Astrocyte (in vitro differentiated cells and primary cell): ENCODE data around the gene OPCML. TPM values are rescaled to one million over a fixed set of nuclear protein-coding genes. Genes with fewer than 3 reads are reported as not detected.

Experiments
- DNase-seq: peaks from one replicate; pipeline ENCODE4 v3.0.0-alpha.2; 2010; ENCODE audit warnings: low read depth
- FAIRE-seq: peaks from 2 replicates; lab custom pipeline; 2011; peaks lifted over from hg19 to GRCh38; lab: Jason Lieb, UNC
- H2AFZ ChIP-seq: 2 replicates; pipeline ENCODE4 v1.6.0; 2012; ENCODE audit warnings: low read depth, low read length, inconsistent platforms
- H3K27ac ChIP-seq: 2 replicates; pipeline ENCODE4 v1.5.1; 2011; ENCODE audit warnings: low read depth, low read length, inconsistent platforms
- H3K27me3 ChIP-seq: 2 replicates; pipeline ENCODE4 v1.6.0; 2011; ENCODE audit warnings: low read length, inconsistent platforms; ENCODE audit not compliant: insufficient read depth
- H3K36me3 ChIP-seq: 2 replicates; pipeline ENCODE4 v1.5.1; 2011; ENCODE audit warnings: low read length, inconsistent platforms; ENCODE audit not compliant: insufficient read depth
- H3K4me1 ChIP-seq: 2 replicates; pipeline ENCODE4 v1.5.1; 2011; ENCODE audit warnings: low read length, inconsistent platforms; ENCODE audit not compliant: insufficient read depth
- H3K4me2 ChIP-seq: 2 replicates; pipeline ENCODE4 v1.6.0; 2012; ENCODE audit warnings: low read length, inconsistent platforms
- H3K4me3 ChIP-seq: 2 replicates; pipeline ENCODE4 v1.5.1; 2011; ENCODE audit warnings: low read depth, mild to moderate bottlenecking, low read length, inconsistent platforms; ENCODE audit not compliant: insufficient read depth
- H3K79me2 ChIP-seq: 2 replicates; pipeline ENCODE4 v1.6.0; 2012; ENCODE audit warnings: mild to moderate bottlenecking, low read length, inconsistent platforms; ENCODE audit not compliant: insufficient read depth
- H3K9ac ChIP-seq: 2 replicates; pipeline ENCODE4 v1.6.0; 2012; ENCODE audit warnings: mild to moderate bottlenecking, low read length, inconsistent platforms
- H3K9me3 ChIP-seq: 2 replicates; pipeline ENCODE4 v1.5.1; 2012; ENCODE audit warnings: low read depth, mild to moderate bottlenecking, low read length, inconsistent platforms; ENCODE audit not compliant: insufficient read depth
- H4K20me1 ChIP-seq: 2 replicates; pipeline ENCODE4 v1.6.0; 2012; ENCODE audit warnings: low read length, inconsistent platforms; ENCODE audit not compliant: insufficient read depth
- H3K27ac Mint-ChIP-seq: one replicate; pipeline ENCODE4 v1.8.0; 2021; ENCODE audit warnings: mild to moderate bottlenecking, mixed read lengths; ENCODE audit not compliant: unreplicated experiment
- H3K27me3 Mint-ChIP-seq: one replicate; pipeline ENCODE4 v1.8.0; 2021; ENCODE audit warnings: low read depth, mixed read lengths; ENCODE audit not compliant: unreplicated experiment
- H3K36me3 Mint-ChIP-seq: one replicate; pipeline ENCODE4 v1.8.0; 2021; ENCODE audit warnings: low read depth, mixed read lengths; ENCODE audit not compliant: unreplicated experiment
- H3K4me1 Mint-ChIP-seq: one replicate; pipeline ENCODE4 v1.8.0; 2021; ENCODE audit warnings: low read depth, mixed read lengths; ENCODE audit not compliant: unreplicated experiment
- H3K4me3 Mint-ChIP-seq: one replicate; pipeline ENCODE4 v1.8.0; 2021; ENCODE audit warnings: mild to moderate bottlenecking, moderate library complexity, mixed read lengths; ENCODE audit not compliant: unreplicated experiment
- H3K9me3 Mint-ChIP-seq: one replicate; pipeline ENCODE4 v1.8.0; 2021; ENCODE audit warnings: mild to moderate bottlenecking, mixed read lengths; ENCODE audit not compliant: unreplicated experiment
- CTCF ChIP-seq: IDR thresholded peaks from 2 replicates; pipeline ENCODE4 v1.5.1; 2011; ENCODE audit warnings: low read depth, mild to moderate bottlenecking, inconsistent platforms, low read length, moderate library complexity; ENCODE audit not compliant: insufficient read depth
- EZH2 ChIP-seq: IDR thresholded peaks from 2 replicates; pipeline ENCODE4 v1.6.1; 2012; ENCODE audit warnings: mild to moderate bottlenecking, low read length, inconsistent platforms; ENCODE audit not compliant: insufficient read depth
- total RNA-seq: library from RNA; stranded (reverse); gene quantifications from 2 replicates; pipeline ENCODE4 v1.2.1, GENCODE V29; 2021

Gene OPCML
- total RNA-seq, 1 donor from 2014 or later, result 7.9 TPM

DNA sequence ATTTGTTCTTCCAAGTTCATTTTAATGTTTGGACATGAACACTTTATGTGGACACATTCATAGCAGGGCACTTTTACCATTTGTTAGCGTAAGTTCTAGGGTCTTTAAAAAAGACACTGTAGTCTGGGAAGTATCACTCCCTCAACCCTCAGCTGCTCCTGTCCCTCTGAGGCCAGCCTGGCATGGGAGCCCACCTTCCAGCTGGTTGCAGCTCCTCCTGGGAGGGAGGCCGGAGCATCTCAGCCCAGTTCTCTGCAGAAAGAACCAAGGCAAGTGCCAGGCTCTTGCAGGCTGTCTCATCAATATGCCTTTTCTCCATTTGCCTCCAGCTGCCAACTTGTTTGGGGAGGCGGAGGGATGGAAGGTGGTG lies 150.6 kb downstream of the OPCML start:
- no peaks in the 10 kb centered on the region for H3K9me3 ChIP-seq
- H3K27me3 ChIP-seq, result no peaks in the 10 kb centered on the region
- DNase-seq (no peak), FAIRE-seq (no peak)
- no peaks in the 10 kb centered on the region for H3K79me2 ChIP-seq
- no peaks in the 10 kb centered on the region for H3K4me1 Mint-ChIP-seq
- H4K20me1 ChIP-seq, result no peaks in the 10 kb centered on the region
- H3K9me3 Mint-ChIP-seq, result no peaks in the 10 kb centered on the region
- H3K4me2 ChIP-seq, result no peak overlapping the region
- H3K36me3 Mint-ChIP-seq, result no peaks in the 10 kb centered on the region
- H3K4me3 ChIP-seq, result no peak overlapping the region
- no peak overlapping the region for H3K27ac Mint-ChIP-seq
- H3K36me3 ChIP-seq, result no peaks in the 10 kb centered on the region
- H3K4me3 Mint-ChIP-seq, result no peak overlapping the region
- no peaks in the 10 kb centered on the region for H3K4me1 ChIP-seq
- H3K27ac ChIP-seq, result no peak overlapping the region
- peaks cover 31% of the 10 kb centered on the region for H3K27me3 Mint-ChIP-seq
- no peak overlapping the region for H3K9ac ChIP-seq
- no peak for TF ChIP-seq CTCF
- no peak overlapping the region for H2AFZ ChIP-seq

DNA sequence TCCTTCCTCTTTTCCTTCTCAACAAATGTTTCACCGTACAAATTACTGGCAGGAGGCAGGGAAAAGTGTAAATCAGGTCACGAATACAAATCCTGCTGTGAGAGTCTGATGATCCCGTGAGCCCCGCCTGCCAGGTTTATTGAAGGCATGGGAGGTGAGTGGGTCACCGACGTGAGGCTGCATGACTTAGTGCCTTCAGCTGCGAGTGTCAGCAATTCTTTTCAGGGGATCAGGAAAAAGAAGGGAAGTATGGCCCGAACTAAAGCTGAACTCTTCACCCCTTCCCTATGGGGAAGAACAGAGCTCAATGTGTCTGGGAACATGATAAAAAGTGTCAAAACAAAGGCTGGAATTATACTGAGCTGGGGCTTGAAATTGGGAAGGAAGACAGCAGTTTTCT lies 166.2 kb downstream of the OPCML start:
- H3K9me3 ChIP-seq, result no peaks in the 10 kb centered on the region
- FAIRE-seq, result no peak
- H2AFZ ChIP-seq, result no peak overlapping the region
- Mint-ChIP-seq H3K9me3 (no peaks in the 10 kb centered on the region), H3K4me3 (no peak overlapping the region), H3K36me3 (peaks cover 2% of the 10 kb centered on the region), H3K27me3 (peaks cover 14% of the 10 kb centered on the region), H3K4me1 (peaks cover 3% of the 10 kb centered on the region), H3K27ac (no peak overlapping the region)
- TF ChIP-seq CTCF, result no peak
- TF ChIP-seq EZH2, result no peak
- no peaks in the 10 kb centered on the region for H4K20me1 ChIP-seq
- no peaks in the 10 kb centered on the region for H3K36me3 ChIP-seq
- H3K4me3 ChIP-seq, result no peak overlapping the region
- no peaks in the 10 kb centered on the region for H3K27me3 ChIP-seq
- no peak overlapping the region for H3K9ac ChIP-seq
- no peaks in the 10 kb centered on the region for H3K4me1 ChIP-seq
- DNase-seq, result no peak
- no peak overlapping the region for H3K4me2 ChIP-seq
- no peaks in the 10 kb centered on the region for H3K79me2 ChIP-seq
- no peak overlapping the region for H3K27ac ChIP-seq

- Mint-ChIP-seq H3K36me3 (peaks cover 2% of the 10 kb centered on the region), H3K4me1 (peaks cover 3% of the 10 kb centered on the region), H3K9me3 (no peaks in the 10 kb centered on the region), H3K27me3 (peaks cover 25% of the 10 kb centered on the region), H3K27ac (no peak overlapping the region), H3K4me3 (no peak overlapping the region)
- no peak for DNase-seq
- H3K36me3 ChIP-seq, result no peaks in the 10 kb centered on the region
- no peak overlapping the region for H3K4me2 ChIP-seq
- no peaks in the 10 kb centered on the region for H4K20me1 ChIP-seq
- no peaks in the 10 kb centered on the region for H3K79me2 ChIP-seq
- H3K27ac ChIP-seq, result no peak overlapping the region
- no peak overlapping the region for H2AFZ ChIP-seq
- no peak for TF ChIP-seq CTCF
- no peak for TF ChIP-seq EZH2
- H3K9me3 ChIP-seq, result no peaks in the 10 kb centered on the region
- H3K27me3 ChIP-seq, result no peaks in the 10 kb centered on the region
- no peak overlapping the region for H3K9ac ChIP-seq
- H3K4me3 ChIP-seq, result no peak overlapping the region
- H3K4me1 ChIP-seq, result no peaks in the 10 kb centered on the region
- FAIRE-seq, result no peak
These were observed 169.4 kb downstream of the OPCML start for GRCh38 chr11:133362916-133363315.
